ENCODE data around the gene TUBAL3.
A peak's percentile ranks its signal among the peaks of the same experiment; 100 is the strongest.

TUBAL3 gene

DNA sequence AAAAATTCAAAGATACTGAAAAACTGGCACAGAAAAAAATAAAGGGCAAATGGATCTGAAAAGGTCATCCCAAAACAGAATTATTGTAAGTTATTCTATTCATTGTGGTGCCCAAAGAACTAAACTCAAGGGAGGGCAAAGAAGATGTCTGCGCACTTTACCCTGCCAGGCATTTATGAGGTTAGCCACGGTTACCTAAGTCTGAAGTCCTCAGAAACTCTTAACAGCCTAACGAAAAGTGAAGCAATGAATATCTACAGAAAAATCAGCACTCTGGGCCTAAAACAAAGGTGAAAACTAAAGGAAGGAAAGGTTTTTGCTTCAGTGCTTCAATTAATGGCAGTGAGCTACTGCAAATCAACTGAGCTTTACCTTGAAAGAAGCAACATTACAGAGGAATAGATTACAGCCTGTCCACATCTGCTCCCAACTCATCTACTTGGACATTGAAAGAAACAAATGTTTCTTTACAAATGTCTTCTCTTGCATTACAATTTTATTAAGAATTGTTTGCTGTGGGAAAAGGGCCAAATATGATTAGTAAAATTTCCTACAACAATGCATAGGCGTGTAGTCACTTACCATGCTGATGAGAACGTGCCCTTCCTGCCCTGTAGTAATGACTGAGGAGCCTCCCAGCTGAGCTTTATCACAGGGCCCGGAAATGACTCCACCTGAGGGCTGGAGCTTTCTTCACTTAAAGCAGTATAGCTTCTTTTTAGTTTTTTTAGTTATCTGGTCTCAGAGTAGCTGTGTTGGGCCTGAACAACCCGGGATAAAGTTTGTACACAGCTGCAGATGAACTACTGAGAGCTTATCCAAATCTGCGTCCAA is at the start of gene TUBAL3:
TSS of gene TUBAL3 (minus strand) at position 621 of the 834 bp plus-strand sequence. CDS start at position 585, 36 bp downstream.
- peak; percentile 50 for DNase-seq (ENCODE audit: low read depth)

DNA sequence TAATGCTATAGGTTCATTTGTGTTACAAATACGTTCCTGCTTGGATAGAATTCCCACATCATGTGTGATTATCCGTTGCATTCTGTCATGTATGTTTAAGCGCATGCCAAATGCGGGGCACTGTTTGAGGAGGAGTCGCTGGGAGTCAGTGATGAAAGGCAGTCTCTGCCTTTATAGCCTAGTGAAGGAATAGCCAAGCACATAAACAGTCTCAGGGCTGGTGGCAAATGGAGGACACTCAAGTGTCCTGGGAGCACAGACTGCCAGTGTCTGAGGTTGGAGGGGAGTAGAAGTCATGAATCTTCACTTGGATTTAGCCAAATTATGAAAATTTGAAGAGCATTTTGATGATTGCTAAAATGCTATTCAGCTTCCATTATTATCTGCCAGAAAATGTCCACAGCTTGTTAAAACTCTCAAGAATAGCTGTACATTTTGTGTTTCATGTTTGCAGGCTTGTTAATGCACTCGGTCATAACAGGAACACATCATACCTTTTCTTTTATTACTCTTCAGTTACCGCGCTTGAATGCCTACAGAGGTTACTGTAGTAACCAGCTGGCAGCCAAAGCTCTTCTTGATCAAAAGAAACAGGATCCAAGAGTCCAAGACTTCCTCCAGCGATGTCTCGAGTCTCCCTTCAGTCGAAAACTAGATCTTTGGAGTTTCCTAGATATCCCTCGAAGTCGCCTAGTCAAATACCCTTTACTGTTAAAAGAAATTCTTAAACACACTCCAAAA is 49.3 kb upstream of the TUBAL3 start:
- DNase-seq (ENCODE audit: low read depth) = no peak

DNA sequence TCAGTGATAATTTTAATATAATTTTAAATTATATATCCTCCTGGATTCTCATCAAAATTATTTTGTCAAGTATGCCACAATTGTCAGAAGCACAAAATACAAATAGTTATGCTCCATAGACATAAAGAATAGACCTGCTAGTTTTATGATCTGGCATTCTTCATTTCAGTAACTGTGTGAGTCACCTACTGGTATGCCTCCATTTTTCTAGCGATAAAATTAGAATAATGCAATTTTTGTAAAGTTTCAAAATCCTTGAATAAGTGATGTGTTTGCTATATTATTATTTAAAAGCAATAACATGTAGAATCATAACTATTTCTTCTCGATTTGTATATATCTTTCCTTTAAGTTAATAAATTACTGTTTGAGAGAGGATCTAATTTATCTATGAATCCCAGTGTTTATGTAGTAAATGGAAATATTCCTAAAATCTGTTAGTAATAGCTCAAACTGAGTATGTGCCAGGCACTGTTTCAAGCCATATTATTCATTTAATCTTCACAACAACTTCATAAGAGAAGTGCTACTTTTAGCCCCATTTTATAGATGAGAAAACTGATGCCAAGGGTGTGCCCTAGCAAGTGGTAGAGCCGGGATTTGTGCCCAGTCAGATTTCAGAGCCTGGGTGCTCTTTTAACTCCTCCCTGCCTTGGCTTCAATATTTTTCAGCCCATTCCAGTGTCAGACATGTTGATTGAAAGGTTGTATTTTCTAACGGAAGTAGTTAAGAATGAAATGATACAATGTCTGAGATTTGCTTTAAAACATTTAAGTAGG is 46.2 kb upstream of the TUBAL3 start:
- DNase-seq (ENCODE audit: low read depth) = peak; percentile 52

DNA sequence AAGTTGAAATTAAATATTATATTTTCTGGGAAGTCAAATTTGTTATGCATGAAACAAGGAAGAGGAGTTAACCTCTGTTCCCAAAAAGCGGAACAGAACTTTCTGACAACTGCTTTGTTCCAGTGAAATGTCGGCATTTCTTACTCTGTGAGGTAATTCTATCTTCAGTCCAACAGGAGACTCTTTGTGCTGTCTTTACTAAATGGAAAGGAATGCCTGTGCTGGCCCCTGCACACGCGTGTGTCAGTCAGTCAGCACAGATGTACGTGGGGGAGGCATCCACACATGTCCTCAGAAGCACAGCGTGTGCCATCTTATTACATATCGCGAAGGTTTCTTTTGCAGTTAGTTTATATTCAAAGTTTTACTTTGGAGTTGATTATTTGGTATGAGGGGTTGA is 45.2 kb upstream of the TUBAL3 start:
- peak; percentile 92 for DNase-seq (ENCODE audit: low read depth)

DNA sequence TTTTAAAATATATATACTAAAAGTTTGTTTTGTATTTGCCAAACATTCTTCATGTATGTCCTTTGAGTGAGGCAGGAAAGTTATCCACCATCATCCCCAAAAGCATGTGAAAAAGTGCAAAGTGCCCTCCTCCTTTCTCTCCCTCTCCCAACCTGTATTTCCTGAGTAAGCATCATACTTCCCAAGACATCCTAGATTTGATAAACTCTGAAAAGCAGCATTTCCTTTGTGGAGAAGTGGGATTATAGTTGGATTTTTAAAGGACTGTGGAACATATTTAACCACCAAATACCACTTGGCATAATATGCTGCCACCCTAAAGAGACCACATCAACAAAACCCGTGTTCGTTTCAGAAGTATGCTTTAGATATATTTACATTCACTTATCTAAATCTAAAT is 44.6 kb upstream of the TUBAL3 start:
- DNase-seq (ENCODE audit: low read depth) = peak; percentile 38

DNA sequence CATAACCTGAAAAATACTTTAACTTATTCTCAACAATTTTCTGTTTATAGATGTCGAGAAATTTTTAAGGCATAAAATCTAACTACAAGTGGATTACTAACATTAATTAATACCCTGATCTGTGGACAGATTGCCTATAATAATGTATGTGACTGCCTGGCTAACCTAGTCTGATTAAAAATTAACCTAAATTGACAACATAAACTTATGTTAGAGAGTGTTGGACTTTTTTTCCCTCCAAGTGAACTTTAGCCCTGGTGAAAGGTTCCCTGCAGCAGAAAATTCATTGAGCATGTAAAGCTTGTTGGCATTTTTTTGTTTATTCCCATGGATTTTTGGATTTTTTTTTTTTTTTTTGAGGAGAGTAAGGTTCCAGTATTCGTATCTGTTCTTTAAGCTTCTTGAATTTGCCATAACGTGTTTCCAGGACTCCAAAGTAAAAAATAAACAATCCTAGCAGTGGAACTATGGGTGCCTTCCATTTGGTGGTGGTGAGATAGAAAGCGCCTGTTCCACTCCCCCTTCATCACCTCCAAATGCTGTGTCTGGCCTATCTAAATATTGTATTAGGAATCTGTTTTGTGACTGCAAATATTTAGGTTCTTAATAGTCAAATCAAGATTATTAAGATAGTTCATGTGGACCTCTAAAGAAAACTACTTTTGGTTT is 43.8 kb upstream of the TUBAL3 start:
- no peak for DNase-seq (ENCODE audit: low read depth)

DNA sequence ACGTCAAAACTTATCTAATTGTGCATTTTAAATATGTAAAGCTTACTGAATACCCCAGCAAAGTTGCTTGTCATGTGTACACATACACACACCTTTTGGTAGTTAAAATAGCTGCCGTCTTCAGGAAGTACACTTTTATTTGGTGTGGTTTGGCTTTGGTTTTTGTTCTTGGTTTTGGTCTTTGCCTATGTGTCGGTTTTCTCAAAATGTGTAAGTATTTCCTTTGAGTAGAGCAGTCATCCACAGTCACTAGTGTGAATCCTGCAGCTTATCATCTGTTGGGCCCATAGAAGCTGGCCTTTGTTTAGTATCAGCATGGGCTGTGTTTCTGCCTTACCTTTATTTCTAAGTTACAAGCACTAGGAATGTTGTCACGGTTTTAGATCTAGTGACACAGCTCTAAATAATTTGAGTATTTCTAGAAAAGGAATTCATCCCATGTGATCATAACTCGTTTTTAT is 43.0 kb upstream of the TUBAL3 start:
- DNase-seq (ENCODE audit: low read depth) = peak; percentile 59

DNA sequence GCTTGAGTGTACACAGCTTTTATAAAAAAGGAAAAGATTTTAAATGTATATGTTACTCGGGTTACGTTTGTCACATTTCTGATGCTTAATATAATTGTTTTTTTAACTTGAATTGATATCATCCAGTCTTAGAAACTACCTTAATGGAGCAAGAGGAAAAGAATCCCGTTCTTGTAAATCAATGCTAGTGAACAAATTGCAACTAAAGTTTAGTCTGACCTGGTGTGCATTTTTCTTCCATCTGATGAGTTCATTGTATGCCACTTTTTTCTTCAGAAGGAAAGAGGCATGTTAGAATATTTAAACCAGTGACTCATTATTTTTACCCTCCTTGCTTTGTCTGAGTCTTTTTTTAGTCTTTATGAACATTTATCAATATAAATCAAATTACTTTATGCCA is 42.4 kb upstream of the TUBAL3 start:
- DNase-seq (ENCODE audit: low read depth) = peak; percentile 64

DNA sequence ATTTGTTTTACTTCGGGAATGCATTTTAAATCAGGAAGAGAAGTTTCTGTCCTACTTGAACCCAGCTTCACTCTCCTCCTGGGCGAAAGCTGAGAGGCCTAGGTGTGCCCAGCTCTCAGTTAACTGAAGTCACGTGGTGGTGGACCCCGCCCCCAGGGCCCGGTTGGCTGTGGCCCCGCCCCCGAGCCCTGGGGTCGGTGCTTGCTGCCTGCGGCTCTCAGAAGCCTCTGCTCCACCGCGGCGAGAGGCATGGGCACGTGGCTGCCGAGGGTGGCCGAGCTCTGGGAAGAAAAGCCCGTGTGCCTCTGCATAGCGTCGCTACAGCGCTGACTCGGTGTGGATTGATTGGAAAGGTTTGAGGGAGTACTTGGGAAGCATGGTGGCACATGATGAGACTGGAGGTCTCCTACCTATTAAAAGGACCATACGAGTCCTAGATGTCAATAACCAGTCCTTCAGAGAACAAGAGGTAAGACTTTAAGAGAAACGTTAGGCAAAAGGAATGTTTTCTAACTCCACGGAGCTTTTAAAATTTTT is 41.8 kb upstream of the TUBAL3 start:
- DNase-seq (ENCODE audit: low read depth) = peak; percentile 92

DNA sequence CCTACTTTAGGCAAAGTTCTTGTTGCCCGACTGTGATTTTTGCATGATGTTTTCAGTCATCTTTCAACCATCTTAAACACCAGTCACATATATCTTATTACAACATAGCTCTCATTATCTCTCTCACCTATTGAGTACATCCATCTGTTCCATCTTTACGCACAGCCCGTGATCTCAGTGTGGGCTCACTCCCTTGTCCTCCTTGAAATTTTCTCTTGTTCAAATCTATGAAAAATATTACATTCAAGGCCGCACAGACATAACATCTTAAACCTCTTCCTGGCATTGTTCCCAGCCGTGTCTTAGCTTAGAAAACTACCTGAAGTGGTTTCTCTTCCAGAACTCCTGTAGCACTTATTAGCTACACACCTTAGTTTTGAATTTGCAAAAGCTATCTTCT is 40.4 kb upstream of the TUBAL3 start:
- no peak for DNase-seq (ENCODE audit: low read depth)

DNA sequence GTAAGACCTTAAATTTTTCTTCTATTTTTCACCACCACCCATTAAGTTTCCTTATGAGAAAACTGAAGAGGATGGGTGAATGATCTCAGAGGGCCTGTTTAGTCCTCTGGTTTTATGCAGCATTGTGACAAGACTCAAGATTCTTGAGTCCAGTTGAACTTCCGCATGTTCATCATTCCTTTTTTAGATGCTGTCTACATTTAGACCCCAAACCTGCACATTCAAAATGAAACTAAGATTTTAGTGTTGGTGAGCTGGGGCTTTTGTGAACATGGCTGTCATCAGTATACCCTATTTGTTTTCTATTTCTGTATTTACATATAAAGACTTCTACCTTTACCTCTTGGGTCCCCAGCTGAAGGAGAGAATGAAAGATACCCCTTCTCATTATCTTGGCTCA is 38.8 kb upstream of the TUBAL3 start:
- no peak for DNase-seq (ENCODE audit: low read depth)

DNA sequence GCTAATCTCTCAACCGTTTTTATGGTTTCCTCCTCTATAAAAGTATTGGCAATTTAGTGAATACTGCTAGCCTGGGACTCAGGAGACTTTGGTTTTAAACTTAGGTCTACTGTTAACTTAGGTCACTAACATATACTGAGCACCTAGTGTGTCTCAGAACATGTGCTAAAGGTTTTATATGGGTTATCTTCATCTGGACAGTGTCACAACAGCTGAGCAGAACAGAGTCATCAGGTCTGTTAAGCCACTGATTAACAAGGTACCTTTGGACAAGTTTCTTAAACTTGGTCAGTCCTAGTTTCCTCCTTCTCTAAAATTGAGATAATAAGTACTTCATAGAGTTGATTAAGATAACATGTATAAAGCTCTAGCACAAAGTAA is 38.4 kb upstream of the TUBAL3 start:
- no peak for DNase-seq (ENCODE audit: low read depth)

DNA sequence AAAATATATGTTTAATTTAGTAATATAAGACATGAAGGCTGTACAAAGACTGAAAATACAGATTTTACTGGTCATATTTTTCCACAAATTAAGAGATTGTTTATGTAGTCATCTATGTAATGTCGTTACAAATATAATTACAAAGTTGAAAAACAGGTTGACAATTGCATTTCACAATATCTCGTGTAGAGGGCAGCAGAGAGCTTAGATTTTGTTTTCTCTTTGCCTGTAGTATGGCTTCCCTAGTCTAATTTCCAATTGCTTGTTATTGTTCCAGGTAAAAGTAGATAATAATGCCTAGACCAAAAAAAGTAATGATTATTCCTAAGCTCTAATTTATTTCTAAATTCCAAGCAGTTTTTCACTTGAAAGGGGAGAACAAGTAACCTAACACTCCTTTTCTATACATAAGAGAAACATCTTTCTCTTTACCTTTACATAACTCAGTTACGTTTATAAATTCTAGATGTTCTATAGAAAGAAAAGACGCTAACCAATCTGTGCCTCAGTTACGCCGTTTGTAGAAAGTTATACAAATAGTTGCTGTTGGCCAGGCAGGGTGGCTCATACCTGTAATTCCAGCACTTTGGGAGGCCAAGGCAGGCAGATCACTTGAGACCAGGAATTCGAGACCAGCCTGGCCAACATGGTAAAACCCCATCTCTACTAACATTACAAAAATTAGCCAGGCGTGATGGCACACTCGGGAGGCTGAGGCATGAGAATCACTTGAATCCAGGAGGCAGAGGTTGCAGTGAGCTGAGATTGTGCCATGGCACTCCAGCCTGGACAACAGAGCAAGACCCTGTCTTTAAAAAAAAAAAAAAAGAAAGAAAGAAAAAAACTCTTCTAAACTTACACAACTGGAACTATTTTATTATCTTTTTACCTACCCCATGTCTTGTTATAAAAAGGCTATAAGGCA is 37.7 kb upstream of the TUBAL3 start:
- DNase-seq (ENCODE audit: low read depth) = peak; percentile 68

DNA sequence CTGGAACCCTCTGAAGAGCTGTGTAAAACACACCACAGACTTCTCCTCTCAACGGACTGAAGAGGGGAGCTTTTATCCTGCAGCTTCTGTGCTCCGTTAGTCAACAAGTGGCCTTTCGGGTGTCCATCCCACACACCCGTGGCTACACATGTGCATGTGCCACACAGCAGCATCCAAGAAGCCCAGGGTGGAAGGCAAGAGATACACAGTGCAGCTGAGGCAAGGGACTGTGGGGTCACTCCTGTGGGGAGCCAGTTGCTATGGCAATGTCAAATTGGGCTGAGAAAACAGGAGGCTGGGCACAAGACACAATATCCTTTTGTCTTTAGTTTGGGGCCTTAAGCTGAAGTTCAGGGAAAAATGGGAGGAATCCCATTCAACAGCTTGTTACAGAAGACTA is 36.5 kb upstream of the TUBAL3 start:
- DNase-seq (ENCODE audit: low read depth) = no peak

DNA sequence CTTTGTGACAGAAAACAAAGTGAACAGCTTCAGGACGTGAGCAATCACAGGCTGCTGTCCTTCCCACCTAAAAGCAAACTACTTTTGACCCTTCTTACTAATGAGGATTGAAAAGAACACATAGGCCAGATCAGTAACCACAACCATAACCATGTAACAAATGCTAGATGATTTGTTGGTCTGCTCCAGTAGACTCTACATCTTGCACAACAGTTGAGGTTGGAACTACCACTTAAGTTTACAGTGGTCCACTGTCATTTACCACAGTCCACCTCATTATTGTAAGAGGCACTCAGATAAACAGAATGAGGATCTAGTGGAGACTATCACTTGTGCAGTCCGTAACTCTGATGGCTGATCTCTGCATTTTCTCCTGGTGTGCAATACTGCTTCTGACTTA is 35.6 kb upstream of the TUBAL3 start:
- DNase-seq (ENCODE audit: low read depth) = no peak

DNA sequence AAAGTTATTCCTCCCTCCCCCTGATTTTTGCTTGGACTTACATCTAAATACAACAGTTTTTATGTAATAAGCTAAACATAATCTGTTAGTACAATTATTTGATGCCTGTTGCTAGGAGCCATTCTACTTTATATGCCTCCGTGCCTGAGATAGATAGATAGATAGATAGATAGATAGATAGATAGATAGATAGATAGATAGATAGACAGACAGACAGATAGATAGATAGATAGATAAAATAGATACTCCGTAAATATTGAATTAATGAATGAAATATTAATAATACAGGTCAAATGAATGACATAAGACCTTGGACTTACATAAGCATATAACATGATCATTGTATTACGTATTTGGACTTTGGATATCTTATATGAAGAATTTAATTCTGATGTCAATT is 30.7 kb upstream of the TUBAL3 start:
- no peak for DNase-seq (ENCODE audit: low read depth)

DNA sequence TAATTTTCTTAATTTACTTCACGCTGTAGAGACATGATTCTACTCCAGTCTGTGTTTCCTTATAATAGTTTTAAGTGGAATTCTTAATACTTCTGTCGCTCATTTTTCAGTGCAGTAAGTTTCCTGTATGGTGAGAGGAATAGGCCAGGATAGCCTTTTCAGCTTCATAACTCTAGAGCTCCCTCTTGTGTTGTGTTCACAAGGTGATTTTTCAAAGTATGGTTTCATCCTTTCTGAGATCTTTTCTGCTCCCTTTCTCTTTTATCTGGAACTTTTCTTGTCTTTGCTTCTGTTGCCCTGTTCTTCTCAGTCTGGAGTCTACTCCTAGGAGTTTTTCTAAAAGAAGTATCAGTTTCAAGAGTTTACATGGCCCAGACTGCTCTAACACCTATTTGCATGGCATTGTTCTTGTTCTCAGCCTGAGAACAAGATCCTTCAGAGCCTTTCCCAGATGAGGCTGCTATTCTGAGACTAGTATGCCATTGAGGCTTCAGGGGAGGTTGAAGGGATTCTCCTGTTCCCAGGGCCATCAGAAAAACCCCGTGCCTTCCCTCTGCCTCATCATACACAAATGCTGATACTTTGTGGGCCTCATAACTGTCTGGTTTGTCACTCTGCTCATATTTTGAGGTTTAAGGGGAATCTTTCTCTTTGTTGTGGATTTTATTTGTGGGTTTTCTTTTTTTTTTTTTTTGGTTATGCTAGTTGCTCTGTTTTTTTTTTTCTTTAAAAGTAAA is 29.6 kb upstream of the TUBAL3 start:
- DNase-seq (ENCODE audit: low read depth) = peak; percentile 86

DNA sequence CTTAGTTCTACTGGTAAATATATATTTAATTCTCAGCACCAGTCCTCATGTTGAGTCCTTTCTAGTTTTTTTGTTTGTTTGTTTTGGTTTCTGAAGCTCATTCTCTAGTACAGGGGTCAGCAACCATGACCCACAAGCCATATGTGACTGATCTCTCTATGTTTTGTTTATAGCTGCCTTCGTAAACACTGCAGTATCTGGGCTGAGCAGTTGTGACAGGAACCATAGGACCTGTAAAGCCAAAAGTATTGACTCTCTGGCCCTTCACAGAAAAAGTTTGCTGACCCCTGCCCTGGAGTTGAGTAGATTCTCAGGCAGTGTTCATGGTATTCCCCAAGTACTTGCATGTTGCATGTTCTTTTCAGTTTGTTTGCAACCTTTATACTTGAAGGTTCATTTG is 28.6 kb upstream of the TUBAL3 start:
- peak; percentile 22 for DNase-seq (ENCODE audit: low read depth)

DNA sequence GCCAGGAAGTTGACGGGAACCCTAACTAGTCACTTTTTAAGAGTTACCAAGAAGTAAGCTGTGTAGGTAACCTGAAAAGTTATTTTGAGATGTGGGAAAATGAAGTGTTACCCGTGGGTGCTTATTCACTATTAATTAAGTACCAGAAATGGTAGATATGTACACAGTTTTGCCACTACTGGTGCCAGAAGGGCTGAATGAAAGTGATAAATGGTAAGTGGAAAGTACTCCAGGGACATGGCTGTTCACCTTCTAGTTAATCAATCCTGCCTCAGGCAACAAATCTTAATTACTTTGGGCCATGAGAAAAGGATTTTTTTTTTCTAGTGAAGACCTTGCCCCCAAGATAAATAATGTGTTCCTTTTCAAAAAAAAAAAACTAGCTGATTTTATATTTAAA is 23.5 kb upstream of the TUBAL3 start:
- DNase-seq (ENCODE audit: low read depth) = no peak

DNA sequence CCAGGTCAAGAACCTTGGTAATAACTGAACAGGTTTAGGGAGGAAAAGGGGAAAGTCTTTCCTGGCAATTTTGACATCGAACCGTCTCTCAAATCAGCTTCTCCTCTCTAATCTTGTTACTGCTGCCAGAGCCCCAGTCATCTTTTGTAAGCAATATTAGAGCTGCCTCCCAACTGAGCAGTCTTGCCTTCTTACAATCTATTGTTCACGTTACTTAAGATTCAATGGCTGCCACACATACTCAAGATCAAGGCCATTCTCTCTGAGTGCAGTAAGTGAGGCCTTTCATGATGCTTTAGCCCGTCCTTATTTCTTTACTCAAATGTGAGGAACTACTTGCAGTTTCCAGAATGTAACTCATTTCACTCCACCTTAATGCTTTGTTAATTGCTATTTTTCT is 20.1 kb upstream of the TUBAL3 start:
- DNase-seq (ENCODE audit: low read depth) = no peak

Data from ELR (cell line).